ENCODE data around the gene CASTOR2. TPM values are rescaled to one million over a fixed set of nuclear protein-coding genes. Genes with fewer than 3 reads are reported as not detected.

The CASTOR2 gene
- total and polyA plus RNA-seq, 10 of the 15 experiments (the other 5 are each of a cell fraction or from before 2014, with no cell fraction given) = 0.18 to 1.1 (median 0.44) TPM; not detected in 4

- TF ChIP-seq KAT2A (conservative IDR thresholded peaks at IDR 0.05; ENCODE audit: control insufficient read depth, low read depth, low read length) (no peak), CREM (IDR thresholded peaks at IDR 0.05; ENCODE audit: low read depth) (no peak), IRF4 (IDR thresholded peaks at IDR 0.05; ENCODE audit: low read depth, low read length) (no peak), BCL11A (IDR thresholded peaks at IDR 0.05; ENCODE audit: low read depth, low read length) (no peak)
These were observed 100.3 kb downstream of the CASTOR2 start (continued) for GRCh38 chr7:75064801-75065200.

- peaks cover 6 to 11% of the 10 kb centered on the region in 2 experiments for H3K36me3 ChIP-seq (ENCODE audit: control insufficient read depth in 2 of 2, insufficient read depth in 2 of 2, low read length in 1 of 2)
- RAD21 ChIA-PET (ENCODE audit: unreplicated experiment) = no interaction called here
- H3K27me3 ChIP-seq (replicated peaks in 1 of 2; ENCODE audit: control insufficient read depth in 2 of 2, insufficient read depth in 2 of 2, low read length in 1 of 2) = no peaks in the 10 kb centered on the region
- intact Hi-C loops (cut with micrococcal nuclease; ENCODE audit: unreplicated experiment) (no loop called here), in situ Hi-C loops (cut with MboI) (loop anchor here (5.0 to 25.0 kb wide), 4 partner anchors 366 to 971 kb away; partner anchors contain the start of genes CCL26, MDH2 and STYXL1)
- H3K4me2 ChIP-seq (ENCODE audit: control insufficient read depth, insufficient read depth) = no peak overlapping the region
- no TSS peak for BruUV-seq (replicated peaks)
- DNase-seq (ENCODE audit: low read depth, low spot score) (no peak), FAIRE-seq (no peak), ATAC-seq (no peak)
- CTCF ChIA-PET = no interaction called here
- H3K9me3 ChIP-seq (replicated peaks; ENCODE audit: control insufficient read depth, insufficient read depth, low read length) = no peaks in the 10 kb centered on the region
- SMC1A ChIA-PET (ENCODE audit: uncharacterized antibody, unreplicated experiment) = no interaction called here
- POLR2A ChIA-PET = no interaction called here
- no peak overlapping the region for H2AFZ ChIP-seq (ENCODE audit: control insufficient read depth, low read depth, low read length)
- no peaks in the 10 kb centered on the region; the same call in 1 of the 2 replicates for H3K79me2 ChIP-seq (ENCODE audit: control insufficient read depth, insufficient read depth, low read length)
- no peaks in the 10 kb centered on the region for H3K4me1 ChIP-seq (ENCODE audit: control insufficient read depth, insufficient read depth, low read length)
- H4K20me1 ChIP-seq (ENCODE audit: control insufficient read depth, insufficient read depth) = no peaks in the 10 kb centered on the region
- H3K4me3 ChIP-seq = no peak overlapping the region
- 91% methylated on average over 9 of the region's 9 CpGs for WGBS (ENCODE audit: insufficient coverage, insufficient replicate concordance, low lambda C conversion rate, missing lambda C conversion rate)
- TF ChIP-seq STAT1 (conservative IDR thresholded peaks at IDR 0.05) (no peak), E4F1 (IDR thresholded peaks at IDR 0.05; ENCODE audit: borderline replicate concordance, partially characterized antibody) (no peak), HDAC2 (IDR thresholded peaks at IDR 0.05) (no peak), NFYB (IDR thresholded peaks at IDR 0.05; ENCODE audit: insufficient read depth, low read depth, low read length) (no peak), BCL3 (IDR thresholded peaks at IDR 0.05; ENCODE audit: borderline replicate concordance, insufficient read depth, low read depth, low read length, poor library complexity, severe bottlenecking) (no peak), USF1 (IDR thresholded peaks at IDR 0.05; ENCODE audit: borderline replicate concordance, extremely low read length, insufficient read depth, low read depth, low read length) (no peak), HSF1 (IDR thresholded peaks at IDR 0.05; ENCODE audit: low read depth, low read length) (no peak)
- no peak overlapping the region for H3K9ac ChIP-seq (ENCODE audit: control insufficient read depth, insufficient read depth, low read length)
- no peak overlapping the region for H3K27ac ChIP-seq (ENCODE audit: control insufficient read depth, insufficient read depth)
These were observed 102.0 kb downstream of the CASTOR2 start for GRCh38 chr7:75066521-75066920.

All from GM12878 (cell line).